GM19467 (cell line): ENCODE results near the gene XRCC3.

ENCODE experiments used
- ATAC-seq: cut with Tn5 transposase; IDR thresholded peaks from one replicate; pipeline ENCODE4 v1.9.1; 2021; ENCODE audit warnings: mild to moderate bottlenecking, moderate library complexity; ENCODE audit not compliant: unreplicated experiment

XRCC3 gene

GRCh38 chr14:103707329-103708263 is 7.7 kb downstream of the XRCC3 start:
- ATAC-seq, result no peak

- no peak for ATAC-seq
Measured at GRCh38 chr14:103706551-103707328, 8.5 kb downstream of the XRCC3 start.

DNA sequence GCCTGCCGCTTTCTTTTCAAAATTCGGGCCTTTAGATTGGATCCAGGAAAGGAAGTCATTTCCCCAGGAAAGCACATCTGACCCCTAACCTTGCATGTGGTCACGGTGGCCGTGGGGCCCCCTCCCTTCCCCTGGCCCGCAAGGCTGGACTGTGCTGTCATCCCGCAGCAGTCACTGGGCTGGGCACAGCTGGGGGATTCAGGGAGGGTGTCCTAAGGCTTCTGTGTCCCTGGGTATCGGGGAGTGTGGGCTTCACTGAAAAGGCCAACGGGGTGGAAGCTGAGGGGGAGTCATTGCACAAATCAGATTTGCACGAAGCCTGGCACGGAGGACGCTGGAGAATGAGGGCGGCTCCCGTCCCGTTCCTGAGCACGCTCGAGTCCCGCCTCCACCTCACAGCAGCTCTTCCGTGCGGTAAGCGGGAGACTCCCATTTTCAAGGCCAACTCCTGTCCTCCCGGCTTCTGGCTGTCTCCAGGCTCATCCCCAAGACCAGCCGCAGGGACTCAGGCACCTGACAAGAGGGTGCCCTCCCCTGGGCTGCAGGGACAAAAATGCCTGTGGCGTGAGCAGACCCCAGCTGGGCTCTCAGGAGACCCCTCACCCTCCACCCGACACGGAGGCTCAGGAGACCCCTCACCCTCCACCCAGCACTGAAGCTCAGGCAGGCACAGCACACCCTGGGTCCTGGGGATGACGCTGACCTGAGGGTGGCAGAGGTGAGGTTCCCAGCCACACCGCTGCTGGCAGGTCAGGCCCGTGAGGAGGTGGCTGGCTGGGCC is 9.6 kb downstream of the XRCC3 start:
- ATAC-seq, result no peak

- no peak for ATAC-seq
Measured at GRCh38 chr14:103705118-103705503, 10.1 kb downstream of the XRCC3 start.

- ATAC-seq, result no peak
Measured at GRCh38 chr14:103704708-103705107, 10.5 kb downstream of the XRCC3 start.

GRCh38 chr14:103703433-103704385 is 11.5 kb downstream of the XRCC3 start:
- ATAC-seq, result no peak

- no peak for ATAC-seq
Measured at GRCh38 chr14:103702497-103703432, 12.5 kb downstream of the XRCC3 start.

GRCh38 chr14:103702095-103702494 is 13.2 kb downstream of the XRCC3 start:
- ATAC-seq, result no peak

GRCh38 chr14:103700753-103701490 is 14.3 kb downstream of the XRCC3 start:
- ATAC-seq, result no peak

DNA sequence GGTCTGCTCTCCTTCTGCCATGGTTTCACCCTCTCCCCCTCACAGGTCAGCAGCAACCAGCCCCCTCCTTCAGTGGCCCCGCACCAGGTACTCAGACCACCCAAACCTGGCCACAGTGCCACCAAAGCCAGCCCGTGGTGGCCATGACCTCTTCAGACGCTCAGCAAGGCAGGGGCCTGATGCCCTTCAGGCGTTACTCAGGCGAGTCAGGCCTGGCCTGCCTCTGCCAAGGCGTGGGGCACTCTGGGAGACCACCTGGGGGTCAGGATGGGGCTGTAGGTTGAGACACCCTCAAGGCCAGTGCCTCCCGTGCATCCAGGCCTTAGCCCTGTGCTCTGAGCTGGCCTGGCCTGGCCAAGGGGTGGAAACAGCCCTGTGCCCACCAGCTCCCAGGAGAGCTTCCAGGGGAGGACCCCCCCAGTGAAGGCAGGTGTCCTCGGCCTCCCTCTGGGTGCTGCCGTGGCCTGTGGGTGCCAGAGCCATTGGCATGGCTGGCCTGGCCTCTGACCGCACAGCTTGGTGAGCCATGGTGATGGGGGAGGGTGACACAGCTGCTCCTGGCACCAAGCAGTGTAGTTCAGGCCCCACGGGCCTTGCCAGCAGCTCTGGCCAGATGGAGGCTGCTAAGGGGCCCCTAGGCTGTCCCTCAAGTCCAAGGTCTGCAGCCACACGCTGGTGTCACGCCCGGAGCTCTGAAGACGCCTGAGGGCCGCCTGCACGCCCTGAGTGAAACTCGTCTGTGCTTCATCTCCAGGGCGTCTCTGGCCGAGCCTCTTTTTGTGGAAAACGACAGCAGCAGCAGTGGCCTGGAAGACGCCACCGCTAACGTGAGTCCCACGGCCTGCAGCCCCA is 15.1 kb downstream of the XRCC3 start:
- ATAC-seq, result no peak

DNA sequence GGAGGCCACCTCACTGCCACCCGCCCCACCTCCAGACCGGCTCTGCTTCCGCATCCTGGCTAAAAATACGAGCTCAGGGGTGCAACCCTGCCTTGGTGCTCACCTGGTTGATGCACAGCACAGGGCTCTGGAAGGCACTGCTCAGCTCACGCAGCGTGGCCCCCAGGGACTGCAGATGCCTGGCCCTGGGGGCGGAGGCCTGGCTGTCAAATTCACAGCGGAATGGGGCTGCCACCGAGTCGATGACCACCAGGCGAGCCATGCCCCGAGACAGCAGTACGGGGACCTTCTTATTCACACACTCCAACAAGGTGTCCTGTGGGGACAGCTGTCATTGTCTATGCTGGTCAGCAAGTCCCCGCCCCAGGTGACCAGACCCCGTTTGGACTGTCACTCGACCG is 16.0 kb downstream of the XRCC3 start:
- no peak for ATAC-seq

GRCh38 chr14:103698380-103699260 is 16.6 kb downstream of the XRCC3 start:
- ATAC-seq, result no peak

DNA sequence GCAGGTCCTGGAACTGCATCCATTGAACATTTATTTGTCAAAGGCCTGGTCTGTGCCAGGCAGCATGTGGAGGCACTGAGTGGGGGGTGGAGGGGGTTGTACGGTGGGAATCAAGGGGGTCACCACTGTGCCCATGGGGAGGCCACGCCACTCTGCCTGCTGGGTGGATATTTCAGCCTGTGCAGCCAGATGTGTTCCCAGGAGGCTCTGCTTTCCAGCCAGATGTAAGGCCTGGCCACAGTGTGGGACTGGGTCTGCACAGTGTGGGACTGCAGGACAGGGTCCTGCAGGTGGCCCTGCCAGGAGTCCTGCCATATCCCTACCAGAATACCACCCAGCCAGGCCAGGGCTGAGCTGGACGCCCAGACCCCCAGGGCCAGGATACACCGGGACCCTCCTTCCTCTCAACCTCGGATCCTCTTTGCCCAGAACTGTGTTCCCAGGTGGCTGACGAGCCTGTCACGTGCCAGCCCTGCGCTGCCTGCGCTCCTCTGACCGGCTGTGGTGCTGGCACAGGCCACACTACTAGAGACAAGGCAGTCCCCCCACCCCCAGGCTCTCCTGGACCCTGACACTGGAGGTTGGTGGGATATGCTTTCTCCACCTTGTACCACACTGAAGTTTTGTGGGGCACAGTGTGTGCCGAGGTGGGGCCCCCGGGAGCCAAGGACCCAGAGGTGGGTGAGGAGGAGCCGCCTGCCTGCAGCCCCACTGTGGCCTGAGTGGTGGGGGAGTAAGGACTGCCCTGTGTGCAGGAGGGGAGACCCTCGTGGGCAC is 17.5 kb downstream of the XRCC3 start:
- no peak for ATAC-seq

DNA sequence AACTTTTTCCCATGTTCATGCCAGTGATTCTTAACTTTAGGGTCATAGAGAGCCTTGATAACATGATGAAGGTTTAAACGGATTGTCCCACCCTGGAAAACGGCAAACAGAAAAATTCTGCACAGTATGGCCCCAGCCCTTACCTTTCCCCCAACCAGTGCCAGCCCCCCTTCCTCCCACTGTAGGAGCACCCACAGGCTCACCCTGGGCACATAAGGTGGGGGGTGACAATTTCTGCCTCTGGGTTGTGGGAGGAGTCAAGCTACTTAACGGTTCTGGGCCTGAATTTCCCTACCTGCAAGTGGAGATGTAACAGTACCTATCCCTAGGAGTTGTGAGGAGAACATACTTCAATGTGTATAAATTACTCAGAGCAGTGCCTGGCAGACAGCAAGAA is 18.0 kb downstream of the XRCC3 start:
- no peak for ATAC-seq

- ATAC-seq, result no peak
Measured at GRCh38 chr14:103696466-103697071, 18.7 kb downstream of the XRCC3 start.
